HG02678 (cell line): Measurements from ENCODE around the gene SLC29A2.
A peak's percentile ranks its signal among the peaks of the same experiment; 100 is the strongest.
"Not testable (repeated sequence)": the region's sequence is repeated elsewhere in the genome, so short reads cannot be mapped to it uniquely, and the experiment has no call there.

ENCODE experiments used
- ATAC-seq: cut with Tn5 transposase; IDR thresholded peaks from one replicate; pipeline ENCODE4 v1.9.1; 2021; ENCODE audit warnings: mild to moderate bottlenecking, moderate library complexity; ENCODE audit not compliant: unreplicated experiment

SLC29A2 gene

GRCh38 chr11:66350560-66351235 is 20.9 kb downstream of the SLC29A2 start:
- ATAC-seq, result not testable (repeated sequence)

GRCh38 chr11:66349084-66349386 is 22.5 kb downstream of the SLC29A2 start:
- no peak for ATAC-seq

- ATAC-seq, result peak; percentile 40
Measured at GRCh38 chr11:66347425-66348276, 23.9 kb downstream of the SLC29A2 start, which contains the start of gene B4GAT1. TSS of gene B4GAT1 (minus strand) at chr11:66347629. CDS start at chr11:66347545, 84 bp downstream.

GRCh38 chr11:66346476-66347424 is 24.8 kb downstream of the SLC29A2 start:
- ATAC-seq, result no peak

- ATAC-seq, result peak; percentile 10
Measured at GRCh38 chr11:66345316-66345649, 26.3 kb downstream of the SLC29A2 start.

GRCh38 chr11:66344550-66345315 is 26.8 kb downstream of the SLC29A2 start, which contains the start of gene BRMS1:
TSS of gene BRMS1 (minus strand) at chr11:66345104. CDS start at chr11:66342234, 2,870 bp downstream.
- ATAC-seq, result peak; percentile 71

GRCh38 chr11:66343176-66343575 is 28.4 kb downstream of the SLC29A2 start:
- ATAC-seq, result no peak

GRCh38 chr11:66341502-66342126 is 29.9 kb downstream of the SLC29A2 start:
- ATAC-seq, result no peak

GRCh38 chr11:66340596-66341501 is 30.7 kb downstream of the SLC29A2 start:
- no peak for ATAC-seq

- no peak for ATAC-seq
Measured at GRCh38 chr11:66339686-66340483, 31.7 kb downstream of the SLC29A2 start.

- ATAC-seq, result no peak
Measured at GRCh38 chr11:66339162-66339675, 32.3 kb downstream of the SLC29A2 start.

- ATAC-seq, result no peak
Measured at GRCh38 chr11:66338276-66339161, 33.0 kb downstream of the SLC29A2 start.

GRCh38 chr11:66337103-66337899 is 34.3 kb downstream of the SLC29A2 start:
- ATAC-seq, result no peak

- ATAC-seq, result peak; percentile 65
Measured at GRCh38 chr11:66336234-66337102, 35.1 kb downstream of the SLC29A2 start, which contains the start of gene RIN1. TSS of gene RIN1 (minus strand) at chr11:66336434. CDS start at chr11:66336402, 32 bp downstream.
